Glutamatergic neuron (in vitro differentiated cells): ENCODE measurements around the gene SFRP4. TPM values are rescaled to one million over a fixed set of nuclear protein-coding genes. Genes with fewer than 3 reads are reported as not detected.

ENCODE experiments used
- DNase-seq: peaks from one replicate; pipeline ENCODE4 v3.0.0; 2022
- H3K27ac Mint-ChIP-seq: one replicate; pipeline ENCODE4 v1.8.0; 2020; ENCODE audit warnings: mild to moderate bottlenecking, mixed read lengths, inconsistent platforms; ENCODE audit not compliant: unreplicated experiment
- H3K27me3 Mint-ChIP-seq: one replicate; pipeline ENCODE4 v1.8.0; 2020; ENCODE audit warnings: mild to moderate bottlenecking, moderate library complexity, mixed read lengths, inconsistent platforms; ENCODE audit not compliant: unreplicated experiment
- H3K36me3 Mint-ChIP-seq: one replicate; pipeline ENCODE4 v1.8.0; 2020; ENCODE audit warnings: mild to moderate bottlenecking, mixed read lengths, inconsistent platforms; ENCODE audit not compliant: unreplicated experiment
- H3K4me1 Mint-ChIP-seq: one replicate; pipeline ENCODE4 v1.8.0; 2020; ENCODE audit warnings: mild to moderate bottlenecking, low read depth, mixed read lengths, inconsistent platforms; ENCODE audit not compliant: unreplicated experiment
- H3K4me3 Mint-ChIP-seq: one replicate; pipeline ENCODE4 v1.8.0; 2020; ENCODE audit warnings: mild to moderate bottlenecking, mixed read lengths, inconsistent platforms; ENCODE audit not compliant: unreplicated experiment
- H3K9me3 Mint-ChIP-seq: one replicate; pipeline ENCODE4 v1.8.0; 2020; ENCODE audit warnings: mild to moderate bottlenecking, moderate library complexity, mixed read lengths, inconsistent platforms; ENCODE audit not compliant: unreplicated experiment
- CTCF ChIP-seq: fragments of 200-600 bp; sonication (generic); IDR thresholded peaks from one replicate; pipeline ENCODE4 v1.5.0; 2021; ENCODE audit not compliant: partially characterized antibody, unreplicated experiment
- total RNA-seq: library from RNA; stranded (reverse); fragmentation: NEBNext Ultra II Directional; extraction: Animal tissue kit (Norgen Biotek cat#: 25700); gene quantifications from one replicate; pipeline ENCODE4 v1.2.1, GENCODE V29; 2021; ENCODE audit not compliant: unreplicated experiment

Gene SFRP4
- total RNA-seq, 1 donor from 2014 or later, result 2.2 TPM

- peak; percentile 81 for DNase-seq
- Mint-ChIP-seq H3K27me3 (peaks cover 6% of the 10 kb centered on the region), H3K27ac (peak overlapping the region; percentile 100), H3K4me1 (peaks cover 33% of the 10 kb centered on the region), H3K36me3 (no peaks in the 10 kb centered on the region), H3K9me3 (peaks cover 7% of the 10 kb centered on the region), H3K4me3 (peak overlapping the region; percentile 76)
- no peak for TF ChIP-seq CTCF
These were observed 26.5 kb upstream of the SFRP4 start for GRCh38 chr7:37942934-37943610.

- Mint-ChIP-seq H3K27me3 (no peaks in the 10 kb centered on the region), H3K9me3 (no peaks in the 10 kb centered on the region), H3K4me3 (no peak overlapping the region), H3K4me1 (no peaks in the 10 kb centered on the region), H3K36me3 (peaks cover 5% of the 10 kb centered on the region), H3K27ac (no peak overlapping the region)
- DNase-seq, result no peak
- TF ChIP-seq CTCF, result no peak
These were observed 16.5 kb upstream of the SFRP4 start for GRCh38 chr7:37933018-37933566.

- H3K9me3 Mint-ChIP-seq, result no peaks in the 10 kb centered on the region
- no peaks in the 10 kb centered on the region for H3K27me3 Mint-ChIP-seq
- peak overlapping the region; percentile 22 for H3K27ac Mint-ChIP-seq
- TF ChIP-seq CTCF, result no peak
- no peaks in the 10 kb centered on the region for H3K4me1 Mint-ChIP-seq
- H3K4me3 Mint-ChIP-seq, result no peak overlapping the region
- H3K36me3 Mint-ChIP-seq, result peaks cover 5% of the 10 kb centered on the region
- DNase-seq, result no peak
These were observed 15.9 kb upstream of the SFRP4 start for GRCh38 chr7:37932543-37932942.

- H3K4me3 Mint-ChIP-seq, result no peak overlapping the region
- H3K4me1 Mint-ChIP-seq, result no peaks in the 10 kb centered on the region
- no peak for TF ChIP-seq CTCF
- no peaks in the 10 kb centered on the region for H3K27me3 Mint-ChIP-seq
- H3K36me3 Mint-ChIP-seq, result peaks cover 7% of the 10 kb centered on the region
- H3K9me3 Mint-ChIP-seq, result no peaks in the 10 kb centered on the region
- no peak overlapping the region for H3K27ac Mint-ChIP-seq
- no peak for DNase-seq
These were observed 13.8 kb upstream of the SFRP4 start for GRCh38 chr7:37930226-37930948.

- Mint-ChIP-seq H3K9me3 (no peaks in the 10 kb centered on the region), H3K36me3 (peaks cover 7% of the 10 kb centered on the region), H3K4me3 (no peak overlapping the region), H3K27ac (no peak overlapping the region), H3K4me1 (no peaks in the 10 kb centered on the region), H3K27me3 (no peaks in the 10 kb centered on the region)
- no peak for TF ChIP-seq CTCF
- no peak for DNase-seq
These were observed 12.3 kb upstream of the SFRP4 start for GRCh38 chr7:37928878-37929277.
